ENCODE measurements around the gene NR3C2.

GRCh38 chr4:148329751-148330150 is 112.5 kb downstream of the NR3C2 start:
- TF ChIP-seq CTCF (conservative IDR thresholded peaks at IDR 0.05; ENCODE audit: low read depth, low read length) (no peak), EZH2 (IDR thresholded peaks at IDR 0.05; ENCODE audit: borderline replicate concordance, low read depth, low read length, poor library complexity, severe bottlenecking) (no peak)

All from A673 (cell line).